OCI-LY7 (cell line): ENCODE data around the gene ANKRD65. TPM values are rescaled to one million over a fixed set of nuclear protein-coding genes. Genes with fewer than 3 reads are reported as not detected.
"Not testable (repeated sequence)": the region's sequence is repeated elsewhere in the genome, so short reads cannot be mapped to it uniquely, and the experiment has no call there.

Source experiments
- BruUV-seq: library from RNA; stranded (reverse); fragments of 400-500 nt; replicated peaks from 2 replicates; lab custom pipeline; 2021; lab: Mats Ljungman, UMichigan
- CTCF ChIA-PET: fragments of 300-600 bp; sonication (Branson Sonifier 250); formaldehyde crosslinking; loops from one replicate; lab custom pipeline; 2022; ENCODE audit warnings: antibody characterized with exemption; ENCODE audit not compliant: unreplicated experiment; lab: Charles Lee
- POLR2A ChIA-PET: fragments of 300-600 bp; sonication (Branson Sonifier 250); formaldehyde crosslinking; loops from one replicate; lab custom pipeline; 2022; ENCODE audit warnings: antibody characterized with exemption; lab: Charles Lee
- DNase-seq: peaks from one replicate; pipeline ENCODE4 v3.0.0-alpha.2; 2015; ENCODE audit warnings: low spot score
- H2AFZ ChIP-seq: fragments of 200-600 bp; sonication (generic), shearing (Covaris generic); 2 replicates; pipeline ENCODE4 v1.6.1; 2014; ENCODE audit warnings: mild to moderate bottlenecking, antibody characterized with exemption, low read length, moderate library complexity
- H3K27ac ChIP-seq: fragments of 200-600 bp; sonication (generic); 2 replicates; pipeline ENCODE4 v1.5.1; 2014; ENCODE audit warnings: mixed run types, low read depth, mild to moderate bottlenecking, moderate library complexity, low read length, inconsistent platforms; ENCODE audit not compliant: poor library complexity, severe bottlenecking
- H3K36me3 ChIP-seq: fragments of 200-600 bp; sonication (generic); 2 replicates; pipeline ENCODE4 v1.6.1; 2014; ENCODE audit warnings: mild to moderate bottlenecking, antibody characterized with exemption, low read length, moderate library complexity, mixed read lengths; ENCODE audit not compliant: insufficient read depth
- H3K4me1 ChIP-seq: fragments of 200-600 bp; sonication (generic); 2 replicates; pipeline ENCODE4 v1.5.1; 2014; ENCODE audit warnings: mild to moderate bottlenecking, low read length; ENCODE audit not compliant: insufficient read depth, poor library complexity, severe bottlenecking
- H3K4me2 ChIP-seq: fragments of 200-600 bp; sonication (generic); 2 replicates; pipeline ENCODE4 v1.6.1; 2014; ENCODE audit warnings: mild to moderate bottlenecking, low read length
- H3K4me3 ChIP-seq: fragments of 200-600 bp; sonication (generic); 2 replicates; pipeline ENCODE4 v1.5.1; 2014; ENCODE audit warnings: mild to moderate bottlenecking, low read depth, low read length; ENCODE audit not compliant: poor library complexity, severe bottlenecking
- H3K79me2 ChIP-seq: fragments of 200-600 bp; sonication (generic); 2 replicates; pipeline ENCODE4 v1.6.1; 2016; ENCODE audit warnings: low read depth, mild to moderate bottlenecking, low read length, moderate library complexity, mixed read lengths; ENCODE audit not compliant: insufficient read depth
- H3K9me2 ChIP-seq: fragments of 200-600 bp; sonication (generic); 2 replicates; pipeline ENCODE4 v1.6.1; 2016; ENCODE audit warnings: mild to moderate bottlenecking, low read length, mixed read lengths; ENCODE audit not compliant: insufficient read depth
- H3K9me3 ChIP-seq: fragments of 200-600 bp; sonication (generic); 2 replicates; pipeline ENCODE4 v1.6.1; 2014; ENCODE audit warnings: mild to moderate bottlenecking, mixed run types, low read length, mixed read lengths
- H4K20me1 ChIP-seq: fragments of 200-600 bp; sonication (generic); 2 replicates; pipeline ENCODE4 v1.6.1; 2014; ENCODE audit warnings: mild to moderate bottlenecking, antibody characterized with exemption, low read length, moderate library complexity, mixed read lengths; ENCODE audit not compliant: insufficient read depth
- EZH2phosphoT487 ChIP-seq: fragments of 200-600 bp; sonication (generic); IDR thresholded peaks from 2 replicates; pipeline ENCODE4 v1.6.1; 2018; ENCODE audit warnings: low read depth, borderline replicate concordance, mild to moderate bottlenecking, mixed run types, antibody characterized with exemption, low read length, moderate library complexity, mixed read lengths
- intact Hi-C: fragments of 100-400 bp; cut with micrococcal nuclease; formaldehyde crosslinking; loops from one replicate; pipeline ENCODE4 v1.10.0; 2022; ENCODE audit not compliant: unreplicated experiment
- total RNA-seq, 2 experiments: library from RNA; depleted of rRNA in 1 of 2; stranded (reverse); fragments of >200 nt in 1 of 2; shearing (Covaris generic) in 1 of 2; gene quantifications; 2 replicates each; pipeline ENCODE4 v1.2.3, GENCODE V29; 2014 to 2022
- TF ChIP-seq, protein P1 (sequence below): fragments of 200-600 bp; sonication (generic); conservative IDR thresholded peaks from 2 replicates; pipeline ENCODE4 v1.5.1; 2014; ENCODE audit warnings: mild to moderate bottlenecking, antibody characterized with exemption, low read length, moderate library complexity, mixed read lengths

ANKRD65 gene
- total RNA-seq, 2 experiments from 2014 or later, result not detected

DNA sequence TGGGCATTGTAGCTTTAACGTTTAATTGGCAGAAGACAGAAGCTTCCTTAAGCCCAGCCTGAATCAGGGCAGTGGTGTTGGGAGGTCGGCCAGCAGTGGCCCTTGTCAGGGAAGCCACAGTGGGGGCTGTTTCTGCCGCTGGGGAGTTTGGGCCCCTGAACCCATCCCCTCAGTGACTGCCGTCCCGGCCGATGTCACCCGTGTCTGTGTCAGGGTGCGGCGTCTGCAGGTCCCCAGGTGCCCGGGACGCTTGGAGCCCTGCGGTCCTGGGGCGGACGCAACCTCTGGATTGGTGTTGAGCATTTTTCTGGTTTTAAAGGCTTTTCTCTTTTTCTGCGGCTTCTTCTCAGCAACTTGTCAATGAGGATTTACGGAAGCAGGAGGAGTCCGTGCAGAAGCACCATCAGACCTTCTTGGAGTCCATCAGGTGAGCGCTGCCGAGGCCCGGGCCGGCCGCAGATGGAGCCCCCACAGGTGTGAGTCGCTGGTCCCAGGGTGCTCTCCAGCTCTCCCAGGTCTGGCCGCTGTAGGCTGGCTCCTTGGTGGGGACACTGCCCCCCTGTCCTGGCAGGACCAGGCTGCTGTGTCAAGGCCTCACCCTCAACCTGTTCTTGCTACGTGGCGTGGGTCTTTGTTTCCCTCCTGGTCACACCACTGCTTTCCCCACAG lies 30.8 kb upstream of the ANKRD65 start:
- BruUV-seq, result no TSS peak
- H4K20me1 ChIP-seq, result no peaks in the 10 kb centered on the region
- POLR2A ChIA-PET, result no interaction called here
- H3K27ac ChIP-seq, result no peak overlapping the region
- DNase-seq, result no peak
- no peak overlapping the region for H3K4me2 ChIP-seq
- CTCF ChIA-PET, result no interaction called here
- intact Hi-C loops, result no loop called here
- no peak for TF ChIP-seq EZH2phosphoT487
- TF ChIP-seq, protein P1, sequence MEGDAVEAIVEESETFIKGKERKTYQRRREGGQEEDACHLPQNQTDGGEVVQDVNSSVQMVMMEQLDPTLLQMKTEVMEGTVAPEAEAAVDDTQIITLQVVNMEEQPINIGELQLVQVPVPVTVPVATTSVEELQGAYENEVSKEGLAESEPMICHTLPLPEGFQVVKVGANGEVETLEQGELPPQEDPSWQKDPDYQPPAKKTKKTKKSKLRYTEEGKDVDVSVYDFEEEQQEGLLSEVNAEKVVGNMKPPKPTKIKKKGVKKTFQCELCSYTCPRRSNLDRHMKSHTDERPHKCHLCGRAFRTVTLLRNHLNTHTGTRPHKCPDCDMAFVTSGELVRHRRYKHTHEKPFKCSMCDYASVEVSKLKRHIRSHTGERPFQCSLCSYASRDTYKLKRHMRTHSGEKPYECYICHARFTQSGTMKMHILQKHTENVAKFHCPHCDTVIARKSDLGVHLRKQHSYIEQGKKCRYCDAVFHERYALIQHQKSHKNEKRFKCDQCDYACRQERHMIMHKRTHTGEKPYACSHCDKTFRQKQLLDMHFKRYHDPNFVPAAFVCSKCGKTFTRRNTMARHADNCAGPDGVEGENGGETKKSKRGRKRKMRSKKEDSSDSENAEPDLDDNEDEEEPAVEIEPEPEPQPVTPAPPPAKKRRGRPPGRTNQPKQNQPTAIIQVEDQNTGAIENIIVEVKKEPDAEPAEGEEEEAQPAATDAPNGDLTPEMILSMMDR, result no peak
- H2AFZ ChIP-seq, result no peak overlapping the region
- no peaks in the 10 kb centered on the region for H3K4me1 ChIP-seq
- H3K9me2 ChIP-seq, result no peaks in the 10 kb centered on the region
- H3K9me3 ChIP-seq, result no peaks in the 10 kb centered on the region
- H3K4me3 ChIP-seq, result no peak overlapping the region
- no peaks in the 10 kb centered on the region for H3K79me2 ChIP-seq
- no peaks in the 10 kb centered on the region for H3K36me3 ChIP-seq

DNA sequence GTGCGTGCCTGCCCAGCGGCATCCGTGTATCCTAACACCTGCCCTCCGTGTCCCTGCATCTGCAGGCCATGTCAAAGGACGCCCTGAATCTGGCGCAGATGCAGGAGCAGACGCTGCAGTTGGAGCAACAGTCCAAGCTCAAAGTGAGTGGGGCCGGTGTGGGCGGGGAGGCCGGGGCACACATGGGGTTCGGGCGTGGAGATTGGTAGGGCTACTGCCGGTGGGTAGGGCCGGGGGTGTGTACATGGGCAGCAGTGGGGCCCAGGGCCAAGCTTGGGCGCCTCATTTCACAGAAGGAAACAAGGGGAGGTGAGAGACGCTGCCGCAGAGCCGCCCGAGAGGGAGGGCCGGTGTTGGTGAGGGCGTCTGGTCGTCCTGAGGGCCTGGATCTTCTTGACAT lies 29.5 kb upstream of the ANKRD65 start:
- H3K79me2 ChIP-seq, H2AFZ ChIP-seq, H3K9me3 ChIP-seq, H3K4me1 ChIP-seq, DNase-seq, BruUV-seq, H3K36me3 ChIP-seq, POLR2A ChIA-PET, H3K9me2 ChIP-seq, H3K4me3 ChIP-seq, intact Hi-C loops, H3K4me2 ChIP-seq, H3K27ac ChIP-seq, H4K20me1 ChIP-seq: not testable (repeated sequence)
- CTCF ChIA-PET, result interaction anchor here (1.0 kb wide), 1 partner anchor 54 kb away, joined by 3 read pairs; no protein-coding TSS in a partner anchor

DNA sequence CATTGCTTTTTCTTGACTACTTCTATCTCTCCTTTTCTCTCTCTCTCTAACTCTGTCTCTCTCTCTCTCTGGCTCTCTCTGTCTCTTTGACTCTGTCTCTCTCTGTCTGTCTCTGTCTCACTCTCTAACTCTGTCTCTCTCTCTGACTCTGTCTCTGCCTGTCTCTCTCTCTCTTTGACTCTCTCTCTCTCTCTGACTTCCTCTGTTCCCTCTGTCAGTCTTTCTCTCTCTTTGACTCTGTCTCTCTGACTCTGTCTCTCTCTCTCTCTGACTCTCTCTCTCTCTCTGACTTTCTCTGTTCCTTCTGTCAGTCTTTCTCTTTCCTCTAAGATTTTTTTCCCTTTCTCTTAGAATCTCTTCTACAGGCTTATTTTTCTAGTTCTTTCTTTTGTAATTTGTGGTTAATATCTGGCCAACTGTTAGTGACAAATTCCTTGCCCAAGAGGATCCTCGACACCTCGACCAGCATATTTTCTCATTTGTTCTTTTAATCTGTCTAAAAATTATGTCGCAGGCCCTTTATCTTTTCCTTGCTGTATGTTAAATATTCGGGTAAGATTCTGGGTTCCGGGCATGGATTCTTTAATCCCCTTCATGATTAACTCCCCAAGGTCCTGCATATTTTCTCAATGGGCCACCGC lies 28.1 kb upstream of the ANKRD65 start, which contains the start of gene ATAD3C:
ATAD3C (plus strand) TSS at position 591 of the 641 bp plus-strand sequence. CDS start 995 bp downstream, outside the sequence.
- H3K4me2 ChIP-seq, result no peak within 1 kb of the TSS
- no peaks in the 10 kb centered on the region for H3K9me3 ChIP-seq
- no peaks in the 10 kb centered on the region for H3K36me3 ChIP-seq
- H4K20me1 ChIP-seq, result no peaks in the 10 kb centered on the region
- no peak for DNase-seq
- no peaks in the 10 kb centered on the region for H3K4me1 ChIP-seq
- intact Hi-C loops, result no loop called here
- TF ChIP-seq, protein P1, result no peak
- TF ChIP-seq EZH2phosphoT487, result no peak
- no peaks in the 10 kb centered on the region for H3K9me2 ChIP-seq
- ChIA-PET POLR2A (no interaction called here), CTCF (no interaction called here)
- H3K79me2 ChIP-seq, result no peaks in the 10 kb centered on the region
- H2AFZ ChIP-seq, result no peak within 1 kb of the TSS
- H3K27ac ChIP-seq, result no peak within 1 kb of the TSS
- no TSS peak for BruUV-seq
- H3K4me3 ChIP-seq, result no peak within 1 kb of the TSS

DNA sequence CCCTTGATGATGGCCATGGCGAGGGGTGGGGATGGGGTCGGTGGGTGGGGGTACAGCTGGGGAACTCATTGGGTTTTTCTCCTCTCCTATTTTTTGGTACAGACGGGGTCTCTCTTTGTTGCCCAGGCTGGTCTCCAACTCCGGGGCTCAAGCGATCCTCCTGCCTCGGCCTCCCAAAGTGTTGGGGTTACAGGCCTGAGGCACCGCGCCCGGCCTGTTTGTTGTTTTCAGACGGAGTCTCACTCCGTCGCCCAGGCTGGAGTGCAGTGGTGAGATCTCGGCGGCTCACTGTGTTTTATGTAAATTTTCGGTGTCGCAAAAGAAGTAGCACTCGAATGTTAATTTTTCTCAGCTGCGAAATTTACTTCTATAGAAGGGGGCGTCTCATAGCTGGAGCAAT lies 25.6 kb upstream of the ANKRD65 start:
- BruUV-seq, DNase-seq, CTCF ChIA-PET, POLR2A ChIA-PET, intact Hi-C loops, H3K4me3 ChIP-seq, H3K79me2 ChIP-seq, H4K20me1 ChIP-seq, H3K27ac ChIP-seq, H3K4me1 ChIP-seq, H3K9me2 ChIP-seq, H3K9me3 ChIP-seq, H3K36me3 ChIP-seq, H3K4me2 ChIP-seq, H2AFZ ChIP-seq: not testable (repeated sequence)
